GM12801 (cell line): ENCODE measurements around the gene RAD9A.

Experiments
- TF ChIP-seq, protein P1 (sequence below): IDR thresholded peaks from one replicate; pipeline ENCODE4 v1.5.1; 2011; ENCODE audit warnings: control low read depth; ENCODE audit not compliant: insufficient read length; ENCODE audit errors: extremely low read depth

Gene RAD9A

DNA sequence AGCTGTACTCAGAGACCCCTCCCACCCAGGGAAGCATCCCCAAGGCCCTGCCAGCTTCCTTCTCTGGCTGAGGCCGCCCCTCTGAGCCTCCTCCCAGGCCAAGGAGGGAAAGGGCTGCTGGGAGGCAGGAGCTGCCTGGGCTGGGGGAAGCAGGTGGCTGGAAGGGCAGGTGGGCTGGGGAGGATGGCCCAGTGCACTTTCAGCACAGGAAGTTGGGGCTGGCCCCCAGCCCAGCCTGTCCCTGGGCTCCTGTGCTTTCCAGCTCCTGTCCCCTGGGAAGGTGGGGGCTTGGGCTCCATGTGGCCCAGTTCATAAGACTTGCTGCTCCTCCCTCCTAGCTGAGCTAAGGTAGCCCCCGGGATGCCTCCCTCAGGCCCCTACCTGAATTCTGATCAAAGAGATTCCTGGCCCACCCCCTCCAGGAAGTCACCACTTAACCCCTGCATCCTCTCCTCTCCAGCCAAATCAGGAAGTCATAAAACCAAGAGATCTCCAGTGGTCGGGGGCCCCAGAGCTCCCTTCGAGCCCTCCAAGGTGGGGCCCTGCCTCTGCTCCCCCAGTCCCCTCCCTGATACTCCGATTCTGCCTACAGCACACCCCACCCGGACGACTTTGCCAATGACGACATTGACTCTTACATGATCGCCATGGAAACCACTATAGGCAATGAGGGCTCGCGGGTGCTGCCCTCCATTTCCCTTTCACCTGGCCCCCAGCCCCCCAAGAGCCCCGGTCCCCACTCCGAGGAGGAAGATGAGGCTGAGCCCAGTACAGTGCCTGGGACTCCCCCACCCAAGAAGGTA, 5.0 kb downstream of the RAD9A start:
- TF ChIP-seq, protein P1, sequence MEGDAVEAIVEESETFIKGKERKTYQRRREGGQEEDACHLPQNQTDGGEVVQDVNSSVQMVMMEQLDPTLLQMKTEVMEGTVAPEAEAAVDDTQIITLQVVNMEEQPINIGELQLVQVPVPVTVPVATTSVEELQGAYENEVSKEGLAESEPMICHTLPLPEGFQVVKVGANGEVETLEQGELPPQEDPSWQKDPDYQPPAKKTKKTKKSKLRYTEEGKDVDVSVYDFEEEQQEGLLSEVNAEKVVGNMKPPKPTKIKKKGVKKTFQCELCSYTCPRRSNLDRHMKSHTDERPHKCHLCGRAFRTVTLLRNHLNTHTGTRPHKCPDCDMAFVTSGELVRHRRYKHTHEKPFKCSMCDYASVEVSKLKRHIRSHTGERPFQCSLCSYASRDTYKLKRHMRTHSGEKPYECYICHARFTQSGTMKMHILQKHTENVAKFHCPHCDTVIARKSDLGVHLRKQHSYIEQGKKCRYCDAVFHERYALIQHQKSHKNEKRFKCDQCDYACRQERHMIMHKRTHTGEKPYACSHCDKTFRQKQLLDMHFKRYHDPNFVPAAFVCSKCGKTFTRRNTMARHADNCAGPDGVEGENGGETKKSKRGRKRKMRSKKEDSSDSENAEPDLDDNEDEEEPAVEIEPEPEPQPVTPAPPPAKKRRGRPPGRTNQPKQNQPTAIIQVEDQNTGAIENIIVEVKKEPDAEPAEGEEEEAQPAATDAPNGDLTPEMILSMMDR, result no peak

DNA sequence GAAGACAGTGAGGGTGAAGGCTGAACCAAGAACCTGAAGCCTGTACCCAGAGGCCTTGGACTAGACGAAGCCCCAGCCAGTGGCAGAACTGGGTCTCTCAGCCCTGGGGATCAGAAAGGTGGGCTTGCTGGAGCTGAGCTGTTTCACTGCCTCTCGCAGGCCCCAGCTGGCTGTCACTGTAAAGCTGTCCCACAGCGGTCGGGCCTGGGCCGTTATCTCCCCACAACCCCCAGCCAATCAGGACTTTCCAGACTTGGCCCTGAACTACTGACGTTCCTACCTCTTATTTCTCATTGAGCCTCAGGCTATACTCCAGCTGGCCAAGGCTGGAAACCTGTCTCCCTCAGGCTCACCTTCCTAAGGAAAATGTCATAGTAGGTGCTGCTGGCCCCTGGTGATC, 5.8 kb downstream of the RAD9A start:
- TF ChIP-seq, protein P1, result no peak

DNA sequence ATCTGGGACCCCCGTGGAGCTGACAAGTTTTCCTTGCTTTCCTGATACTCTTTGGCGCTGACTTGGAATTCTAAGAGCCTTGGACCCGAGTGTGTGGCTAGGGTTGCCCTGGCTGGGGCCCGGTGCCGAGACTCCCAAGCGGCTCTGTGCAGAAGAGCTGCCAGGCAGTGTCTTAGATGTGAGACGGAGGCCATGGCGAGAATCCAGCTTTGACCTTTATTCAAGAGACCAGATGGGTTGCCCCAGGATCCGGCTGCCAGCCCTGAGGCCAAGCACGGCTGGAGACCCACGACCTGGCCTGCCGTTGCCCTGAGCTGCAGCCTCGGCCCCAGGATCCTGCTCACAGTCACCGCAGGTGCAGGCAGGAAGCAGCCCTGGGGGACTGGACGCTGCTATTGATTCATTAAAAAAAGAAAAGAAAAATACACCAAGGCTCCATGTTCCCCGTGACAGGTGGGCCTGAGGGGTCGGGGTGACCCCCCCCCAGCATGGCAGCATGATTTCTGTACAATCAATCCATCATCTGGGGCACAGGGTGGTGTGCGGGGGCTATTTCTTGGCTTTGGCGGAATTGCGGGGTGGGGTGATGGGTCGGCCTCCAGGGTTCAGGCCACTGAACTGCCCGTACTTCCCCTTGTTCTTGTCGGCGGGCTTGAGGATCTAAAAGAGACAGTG, 6.3 kb downstream of the RAD9A start:
- TF ChIP-seq, protein P1, result no peak

DNA sequence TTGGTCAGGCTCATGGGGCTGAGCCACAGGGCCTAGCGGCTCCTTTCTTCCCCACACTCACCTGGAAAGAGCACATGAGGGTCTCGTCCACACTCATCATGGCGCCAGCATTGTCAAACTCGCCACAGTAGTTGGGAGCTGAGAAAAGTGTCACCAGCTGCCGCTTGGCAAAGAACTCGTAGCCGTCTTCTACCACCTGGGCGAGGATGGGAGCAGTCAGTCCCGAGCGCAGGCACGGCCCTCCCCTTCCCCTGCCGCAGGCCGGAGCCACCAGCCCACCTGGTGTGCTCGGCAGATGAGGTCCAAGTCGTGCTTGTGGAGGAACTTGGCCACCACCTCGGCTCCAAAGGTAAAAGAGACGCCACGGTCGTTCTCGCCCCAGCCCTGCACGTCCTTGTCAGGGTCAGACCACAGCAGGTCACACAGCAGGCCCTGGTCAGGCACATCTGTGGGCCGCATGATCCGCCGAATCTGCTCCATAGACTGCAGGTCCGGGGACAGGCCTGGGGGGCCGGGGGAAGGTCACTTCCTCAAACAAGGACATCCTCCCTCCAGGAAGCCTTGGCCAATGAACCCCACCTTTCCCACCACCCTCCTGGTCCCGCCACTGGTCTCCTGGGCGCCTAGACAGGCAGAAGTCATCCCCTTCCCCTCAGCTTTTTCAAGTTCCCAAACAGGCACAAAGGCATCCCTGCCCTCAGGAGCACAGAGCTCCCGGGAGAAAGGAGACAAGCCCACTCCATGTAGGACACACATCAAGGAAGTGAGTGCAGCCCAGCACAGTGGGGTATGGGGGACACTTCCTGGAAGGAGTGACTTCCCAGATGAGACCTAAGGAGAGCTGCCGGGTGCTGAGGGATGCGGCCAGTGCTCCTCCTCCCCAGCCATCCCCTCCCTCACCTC, 7.1 kb downstream of the RAD9A start:
- TF ChIP-seq, protein P1, result no peak

DNA sequence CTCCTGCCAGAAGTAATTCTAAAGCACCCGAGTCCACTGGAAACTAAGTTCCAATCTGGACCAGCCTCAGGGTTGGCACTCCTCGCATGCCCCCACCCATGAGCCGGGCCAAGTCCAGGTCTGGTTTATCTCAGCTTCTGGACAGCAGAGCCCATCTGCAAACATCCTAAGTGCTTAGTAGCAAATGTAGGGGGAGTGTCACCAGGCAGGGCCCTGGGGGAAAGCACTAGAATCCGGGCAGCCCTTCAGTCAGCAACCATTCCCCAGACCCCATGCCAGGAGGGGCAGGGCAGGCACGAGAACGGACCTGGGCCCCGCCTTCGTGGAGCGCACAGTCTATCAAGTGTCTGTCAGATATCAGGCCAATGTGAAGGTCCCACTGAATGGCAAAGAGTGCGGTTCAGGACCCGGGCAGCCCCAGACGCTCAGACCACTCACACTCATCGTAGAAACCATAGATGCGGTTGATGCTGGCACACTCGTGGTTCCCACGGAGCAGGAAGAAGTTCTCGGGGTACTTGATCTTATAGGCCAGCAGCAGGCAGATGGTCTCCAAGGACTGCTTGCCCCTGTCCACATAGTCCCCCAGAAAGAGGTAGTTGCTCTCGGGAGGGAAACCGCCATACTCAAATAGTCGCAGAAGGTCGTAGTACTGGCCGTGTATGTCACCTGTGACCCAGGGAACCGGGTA, 8.6 kb downstream of the RAD9A start:
- TF ChIP-seq, protein P1, result no peak

DNA sequence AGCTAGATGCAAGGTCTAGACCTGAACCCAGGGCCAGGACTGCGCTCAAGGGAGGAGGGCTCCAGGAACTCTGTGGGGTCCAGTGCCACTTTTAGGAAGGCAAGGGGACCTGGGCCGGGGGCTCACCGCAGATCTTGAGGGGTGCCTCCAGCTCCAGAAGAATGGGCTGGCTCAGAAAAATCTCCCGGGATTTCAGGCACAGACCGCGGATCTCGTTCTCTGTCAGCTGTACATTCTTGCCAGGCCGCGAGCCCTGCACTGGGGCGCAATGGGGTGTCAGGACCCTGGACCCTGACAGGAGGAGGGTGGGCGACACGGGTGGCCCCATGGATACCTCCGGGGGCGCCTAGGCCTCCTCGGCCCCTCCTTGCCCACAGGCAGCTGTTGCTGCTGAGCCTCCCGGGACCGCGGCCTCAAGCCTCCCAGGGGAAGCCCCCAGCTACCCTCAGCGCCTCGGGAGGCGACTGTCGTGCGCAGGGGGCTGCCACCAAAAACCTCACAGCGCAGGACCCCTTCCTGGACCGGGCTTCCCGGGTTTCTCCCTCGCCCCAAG, 9.2 kb downstream of the RAD9A start:
- TF ChIP-seq, protein P1, result no peak
